Measurements from ENCODE around the gene ZFP82. TPM values are rescaled to one million over a fixed set of nuclear protein-coding genes. Genes with fewer than 3 reads are reported as not detected.

Gene ZFP82
- total and polyA plus RNA-seq, 2 donors (not counting 3 experiments of a cell fraction or from before 2014, with no cell fraction given), result 1.8 to 3.9 TPM

- no peaks in the 10 kb centered on the region for H3K27me3 ChIP-seq (ENCODE audit: control insufficient read depth in 2 of 2, insufficient read depth in 2 of 2, low read length in 2 of 2)
- no peak for TF ChIP-seq GATA2 (IDR thresholded peaks at IDR 0.05; ENCODE audit: insufficient read depth, insufficient read length, low read depth, low read length)
- TF ChIP-seq POLR2AphosphoS5 (IDR thresholded peaks at IDR 0.05; ENCODE audit: insufficient read depth, low read depth, low read length), result peak; percentile 16
- FAIRE-seq, result no peak
- no peak overlapping the region for H3K9ac ChIP-seq (replicated peaks; ENCODE audit: extremely low read depth, insufficient read depth, low read length)
- H3K36me3 ChIP-seq (ENCODE audit: control insufficient read depth in 2 of 2, extremely low read depth in 1 of 2, insufficient read depth in 2 of 2, low read length in 2 of 2), result no peaks in the 10 kb centered on the region
- H3K4me1 ChIP-seq (ENCODE audit: control insufficient read depth, extremely low read depth, insufficient read depth, low read length), result peaks cover 11% of the 10 kb centered on the region
- BruUV-seq (replicated peaks), result no TSS peak
- no peaks in the 10 kb centered on the region for H4K20me1 ChIP-seq (replicated peaks; ENCODE audit: control insufficient read depth, extremely low read depth, insufficient read depth, low read length)
- dilution Hi-C loops (cut with MboI; ENCODE audit: extremely low pct_ligation_motif_present, low sequenced_read_pairs), result no loop called here
- H3K9me3 ChIP-seq (replicated peaks; ENCODE audit: control insufficient read depth, insufficient read depth, low read length), result no peaks in the 10 kb centered on the region
- no peak for DNase-seq (ENCODE audit: low read depth, low spot score)
- H2AFZ ChIP-seq (ENCODE audit: low read depth, low read length), result peak overlapping the region; percentile 93
- intact Hi-C loops (cut with micrococcal nuclease), result no loop called here
- POLR2A ChIA-PET, result no interaction called here
- H3K79me2 ChIP-seq (ENCODE audit: control insufficient read depth, insufficient read depth, low read length), result peaks cover 11% of the 10 kb centered on the region
- CTCF ChIA-PET, result interaction anchor here (1.5 to 1.7 kb wide), 2 partner anchors 11 to 14 kb away, joined by 4 read pairs; no protein-coding TSS in a partner anchor
- no peak overlapping the region for H3K27ac ChIP-seq (ENCODE audit: insufficient read depth, low read depth, low read length)
- H3K4me2 ChIP-seq (ENCODE audit: insufficient read depth, low read length), result peak overlapping the region; percentile 81
- H3K4me3 ChIP-seq (replicated peaks in 1 of 3; ENCODE audit: insufficient read depth in 1 of 3, low read depth in 1 of 3, low read length in 3 of 3), result peak overlapping the region; percentile 14 to 43 (median 35)
- no peaks in the 10 kb centered on the region for H3K9me1 ChIP-seq (replicated peaks; ENCODE audit: control insufficient read depth, extremely low read depth, insufficient read depth, low read length)
These were observed 3.5 kb upstream of the ZFP82 start for GRCh38 chr19:36421749-36422481.

DNA sequence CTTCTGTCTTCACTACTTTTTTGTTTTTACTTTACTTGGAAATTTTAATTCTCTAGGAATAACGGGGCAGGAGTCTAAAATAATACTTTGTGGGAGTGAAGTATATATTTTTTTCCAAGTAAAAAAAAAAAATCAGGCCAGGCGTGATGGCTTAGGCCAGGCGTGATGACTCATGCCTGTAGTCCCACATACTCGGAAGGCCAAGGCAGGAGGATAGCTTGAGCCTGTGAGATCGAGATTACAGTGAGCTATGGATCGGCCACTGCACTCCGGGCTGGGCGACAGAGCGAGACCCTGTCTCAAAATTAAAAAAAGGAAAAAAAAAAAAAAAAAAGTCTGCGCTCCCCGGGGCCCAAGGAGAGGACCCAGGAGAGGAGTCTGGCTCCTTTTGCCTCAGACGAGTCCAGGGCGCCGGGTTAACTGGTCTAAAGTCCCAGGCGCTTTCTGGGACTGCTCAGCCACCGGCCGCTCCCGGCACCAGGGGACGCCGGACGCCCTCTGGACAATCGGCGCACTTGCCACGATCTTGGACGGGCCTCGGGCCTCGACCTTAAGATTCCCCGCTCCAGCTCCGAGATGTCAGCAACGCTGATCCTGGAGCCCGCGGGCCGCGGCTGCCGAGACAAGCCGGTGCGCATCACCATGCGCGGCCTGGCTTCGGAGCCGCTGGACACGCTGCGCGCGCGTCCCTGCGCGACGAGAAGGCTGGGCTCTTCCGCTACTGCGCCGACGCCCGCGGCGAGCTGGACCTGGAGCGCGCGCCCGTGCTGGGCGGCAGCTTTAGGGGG lies 2.7 kb upstream of the ZFP82 start:
- Histone ChIP-seq H4K20me1 (replicated peaks; ENCODE audit: control insufficient read depth, extremely low read depth, insufficient read depth, low read length) (no peaks in the 10 kb centered on the region), H3K4me1 (ENCODE audit: control insufficient read depth, extremely low read depth, insufficient read depth, low read length) (peaks cover 11% of the 10 kb centered on the region), H3K4me2 (ENCODE audit: insufficient read depth, low read length) (peak overlapping the region; percentile 81), H3K79me2 (ENCODE audit: control insufficient read depth, insufficient read depth, low read length) (peaks cover 11% of the 10 kb centered on the region), H3K4me3 (replicated peaks in 1 of 3; ENCODE audit: insufficient read depth in 1 of 3, low read depth in 1 of 3, low read length in 3 of 3) (peak overlapping the region; percentile 14 to 43 (median 35)), H3K27ac (ENCODE audit: insufficient read depth, low read depth, low read length) (no peak overlapping the region), H3K9me1 (replicated peaks; ENCODE audit: control insufficient read depth, extremely low read depth, insufficient read depth, low read length) (no peaks in the 10 kb centered on the region), H2AFZ (ENCODE audit: low read depth, low read length) (peak overlapping the region; percentile 93), H3K36me3 (ENCODE audit: control insufficient read depth in 2 of 2, extremely low read depth in 1 of 2, insufficient read depth in 2 of 2, low read length in 2 of 2) (no peaks in the 10 kb centered on the region), H3K27me3 (ENCODE audit: control insufficient read depth in 2 of 2, insufficient read depth in 2 of 2, low read length in 2 of 2) (no peaks in the 10 kb centered on the region), H3K9ac (replicated peaks; ENCODE audit: extremely low read depth, insufficient read depth, low read length) (no peak overlapping the region), H3K9me3 (replicated peaks; ENCODE audit: control insufficient read depth, insufficient read depth, low read length) (no peaks in the 10 kb centered on the region)
- BruUV-seq (replicated peaks), result no TSS peak
- CTCF ChIA-PET, result interaction anchor here (0.7 to 1.7 kb wide), 3 partner anchors 11 to 1431 kb away, joined by 3 to 4 read pairs (median 4); no protein-coding TSS in a partner anchor
- intact Hi-C loops (cut with micrococcal nuclease) (no loop called here), dilution Hi-C loops (cut with MboI; ENCODE audit: extremely low pct_ligation_motif_present, low sequenced_read_pairs) (no loop called here)
- TF ChIP-seq MYC (IDR thresholded peaks at IDR 0.05; ENCODE audit: low read depth, low read length) (no peak), JUN (IDR thresholded peaks at IDR 0.05; ENCODE audit: borderline replicate concordance, insufficient read depth, insufficient read length, low read depth) (peak; percentile 12)
- FAIRE-seq (no peak), DNase-seq (ENCODE audit: low read depth, low spot score) (peak; percentile 33)
- POLR2A ChIA-PET, result no interaction called here

Measured in endothelial cell of umbilical vein (primary cell).